Activated naive CD8-positive, alpha-beta T cell treated with anti-CD3 and anti-CD28 coated beads, Interleukin-2, amount 50 U/mL, for 24 hours (primary cell): ENCODE results near the gene CAT.
"Not testable (repeated sequence)": the region's sequence is repeated elsewhere in the genome, so short reads cannot be mapped to it uniquely, and the experiment has no call there.

Experiments
- ATAC-seq: fragments of 150-1000 bp; cut with Tn5 transposase; one replicate; pipeline ENCODE4 v1.10.0; 2021
- DNase-seq: peaks from one replicate; pipeline ENCODE4 v3.0.0; 2021
- H3K27ac Mint-ChIP-seq: one replicate; pipeline ENCODE4 v1.8.0; 2021; ENCODE audit warnings: mild to moderate bottlenecking, mixed read lengths
- H3K27me3 Mint-ChIP-seq: one replicate; pipeline ENCODE4 v1.8.0; 2021; ENCODE audit warnings: mixed read lengths
- H3K36me3 Mint-ChIP-seq: one replicate; pipeline ENCODE4 v1.8.0; 2021; ENCODE audit warnings: low read depth, mixed read lengths
- H3K4me1 Mint-ChIP-seq: one replicate; pipeline ENCODE4 v1.8.0; 2021; ENCODE audit warnings: mixed read lengths
- H3K4me3 Mint-ChIP-seq: one replicate; pipeline ENCODE4 v1.8.0; 2021; ENCODE audit warnings: mild to moderate bottlenecking, moderate library complexity, mixed read lengths
- H3K9me3 Mint-ChIP-seq: one replicate; pipeline ENCODE4 v1.8.0; 2021; ENCODE audit warnings: mixed read lengths

Gene CAT

GRCh38 chr11:34413263-34413662, 25.5 kb upstream of the CAT start:
- peaks cover 6% of the 10 kb centered on the region for H3K36me3 Mint-ChIP-seq
- DNase-seq: no peak
- peaks cover 20% of the 10 kb centered on the region for H3K27me3 Mint-ChIP-seq
- no peak overlapping the region for H3K27ac Mint-ChIP-seq
- no peaks in the 10 kb centered on the region for H3K4me1 Mint-ChIP-seq
- peaks cover 23% of the 10 kb centered on the region for H3K9me3 Mint-ChIP-seq
- no peak for ATAC-seq
- H3K4me3 Mint-ChIP-seq: no peak overlapping the region

- Mint-ChIP-seq H3K27ac (no peak overlapping the region), H3K4me1 (no peaks in the 10 kb centered on the region), H3K36me3 (peaks cover 6% of the 10 kb centered on the region), H3K9me3 (peaks cover 23% of the 10 kb centered on the region), H3K27me3 (peaks cover 14% of the 10 kb centered on the region), H3K4me3 (no peak overlapping the region)
- ATAC-seq (no peak), DNase-seq (no peak)
These were observed 23.2 kb upstream of the CAT start for GRCh38 chr11:34415538-34415937.

DNA sequence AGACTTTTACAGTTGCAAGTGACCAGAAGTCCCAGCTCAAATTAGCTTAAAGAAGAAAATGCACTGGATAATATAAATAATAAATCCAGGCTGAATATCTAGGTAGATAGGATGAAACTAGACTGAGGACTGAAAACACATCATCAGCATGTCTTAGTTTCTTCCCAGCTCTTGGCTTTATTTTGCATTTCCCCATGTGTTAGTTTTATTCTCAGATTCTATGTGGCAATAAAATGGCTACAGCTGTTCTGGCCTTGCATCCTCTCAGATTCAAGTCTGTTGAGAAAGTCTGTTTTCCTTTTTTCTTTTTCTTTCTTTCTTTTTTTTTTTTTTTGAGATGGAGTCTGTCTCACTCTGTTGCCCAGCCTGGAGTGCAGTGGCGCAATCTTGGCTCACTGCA, 22.6 kb upstream of the CAT start:
- Mint-ChIP-seq H3K27me3 (peaks cover 11% of the 10 kb centered on the region), H3K4me3 (no peak overlapping the region)
- no peak for ATAC-seq

GRCh38 chr11:34416766-34417165, 22.0 kb upstream of the CAT start:
- ATAC-seq (no peak), DNase-seq (no peak)
- Mint-ChIP-seq H3K27ac (no peak overlapping the region), H3K36me3 (peaks cover 4% of the 10 kb centered on the region), H3K27me3 (peaks cover 11% of the 10 kb centered on the region), H3K9me3 (peaks cover 23% of the 10 kb centered on the region), H3K4me3 (no peak overlapping the region), H3K4me1 (no peaks in the 10 kb centered on the region)

More for the DNA sequence above, 22.6 kb upstream of the CAT start:
- H3K27ac Mint-ChIP-seq: no peak overlapping the region
- peaks cover 23% of the 10 kb centered on the region for H3K9me3 Mint-ChIP-seq
- DNase-seq: no peak
- peaks cover 4% of the 10 kb centered on the region for H3K36me3 Mint-ChIP-seq
- H3K4me1 Mint-ChIP-seq: no peaks in the 10 kb centered on the region

DNA sequence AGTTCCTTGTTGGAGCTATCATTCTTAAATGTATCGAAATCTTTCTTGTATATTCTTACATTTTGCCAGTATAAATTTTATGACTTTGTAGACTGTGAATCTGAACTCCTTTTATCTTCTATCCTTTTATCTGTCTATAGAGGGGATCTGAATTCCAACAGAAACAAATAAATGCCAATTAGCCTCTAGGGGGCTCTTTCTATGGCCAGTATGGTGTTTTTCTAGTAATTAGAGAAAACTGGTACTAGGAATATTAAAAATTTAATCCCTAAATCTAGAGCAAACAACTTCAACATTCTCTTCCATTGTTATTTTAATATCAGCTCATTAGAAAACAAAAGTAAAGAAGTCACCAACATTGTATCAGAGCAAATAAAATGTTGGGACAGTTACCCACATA, 21.5 kb upstream of the CAT start:
- ATAC-seq (no peak), DNase-seq (no peak)
- Mint-ChIP-seq H3K4me3 (no peak overlapping the region), H3K4me1 (no peaks in the 10 kb centered on the region), H3K36me3 (peaks cover 4% of the 10 kb centered on the region), H3K27ac (no peak overlapping the region), H3K27me3 (peaks cover 10% of the 10 kb centered on the region), H3K9me3 (peaks cover 23% of the 10 kb centered on the region)

GRCh38 chr11:34419158-34419557, 19.6 kb upstream of the CAT start:
- peaks cover 10% of the 10 kb centered on the region for H3K27me3 Mint-ChIP-seq
- H3K9me3 Mint-ChIP-seq: peaks cover 7% of the 10 kb centered on the region
- ATAC-seq: no peak
- no peaks in the 10 kb centered on the region for H3K36me3 Mint-ChIP-seq
- DNase-seq: no peak
- H3K27ac Mint-ChIP-seq: no peak overlapping the region
- H3K4me1 Mint-ChIP-seq: no peaks in the 10 kb centered on the region
- no peak overlapping the region for H3K4me3 Mint-ChIP-seq

- Mint-ChIP-seq H3K9me3 (no peaks in the 10 kb centered on the region), H3K36me3 (no peaks in the 10 kb centered on the region), H3K27me3 (peaks cover 9% of the 10 kb centered on the region), H3K4me1 (no peaks in the 10 kb centered on the region), H3K4me3 (no peak overlapping the region), H3K27ac (no peak overlapping the region)
- ATAC-seq (no peak), DNase-seq (no peak)
These were observed 15.4 kb upstream of the CAT start for GRCh38 chr11:34423300-34423699.

GRCh38 chr11:34424826-34425225, 13.9 kb upstream of the CAT start:
- not testable (repeated sequence) for H3K27ac Mint-ChIP-seq, ATAC-seq

GRCh38 chr11:34425360-34425759, 13.4 kb upstream of the CAT start:
- no peak for ATAC-seq
- Mint-ChIP-seq H3K27ac (no peak overlapping the region), H3K36me3 (no peaks in the 10 kb centered on the region), H3K9me3 (no peaks in the 10 kb centered on the region), H3K4me3 (no peak overlapping the region), H3K4me1 (peaks cover 3% of the 10 kb centered on the region), H3K27me3 (peaks cover 8% of the 10 kb centered on the region)
- no peak for DNase-seq

More at GRCh38 chr11:34424826-34425225, 13.9 kb upstream of the CAT start:
- not testable (repeated sequence) for H3K27me3 Mint-ChIP-seq, H3K4me1 Mint-ChIP-seq, H3K4me3 Mint-ChIP-seq, DNase-seq, H3K9me3 Mint-ChIP-seq, H3K36me3 Mint-ChIP-seq

DNA sequence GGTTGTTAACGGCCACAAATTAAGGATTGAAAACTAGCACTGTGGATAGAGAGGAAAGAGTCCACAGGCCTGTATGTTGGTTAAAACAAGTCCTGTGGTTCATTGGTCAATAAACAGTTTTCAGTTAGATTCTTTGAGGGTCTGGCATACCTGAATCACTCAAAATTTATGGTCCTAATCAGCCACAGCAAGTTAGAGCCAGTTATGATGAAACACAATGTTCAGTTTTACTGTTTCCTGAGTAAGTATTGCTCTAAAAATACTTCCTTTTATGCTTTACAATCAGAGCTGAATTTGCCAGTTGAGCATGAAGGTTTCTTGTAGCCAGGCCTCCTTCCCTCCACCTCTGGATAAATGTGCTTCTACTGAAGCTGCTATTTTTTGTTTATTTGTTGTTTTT, 12.9 kb upstream of the CAT start:
- DNase-seq (no peak), ATAC-seq (no peak)
- H3K27ac Mint-ChIP-seq: no peak overlapping the region
- H3K4me1 Mint-ChIP-seq: peaks cover 3% of the 10 kb centered on the region
- H3K36me3 Mint-ChIP-seq: no peaks in the 10 kb centered on the region
- H3K27me3 Mint-ChIP-seq: peaks cover 5% of the 10 kb centered on the region
- H3K4me3 Mint-ChIP-seq: no peak overlapping the region
- H3K9me3 Mint-ChIP-seq: no peaks in the 10 kb centered on the region

GRCh38 chr11:34426766-34427185, 12.0 kb upstream of the CAT start:
- no peak overlapping the region for H3K27ac Mint-ChIP-seq
- peaks cover 5% of the 10 kb centered on the region for H3K27me3 Mint-ChIP-seq
- DNase-seq: no peak

GRCh38 chr11:34427186-34427805, 11.4 kb upstream of the CAT start:
- Mint-ChIP-seq H3K36me3 (no peaks in the 10 kb centered on the region), H3K9me3 (no peaks in the 10 kb centered on the region), H3K4me1 (peaks cover 3% of the 10 kb centered on the region), H3K27me3 (peaks cover 8% of the 10 kb centered on the region), H3K27ac (no peak overlapping the region), H3K4me3 (no peak overlapping the region)
- ATAC-seq: no peak
- DNase-seq: no peak

More at GRCh38 chr11:34426766-34427185, 12.0 kb upstream of the CAT start:
- peaks cover 3% of the 10 kb centered on the region for H3K4me1 Mint-ChIP-seq
- no peaks in the 10 kb centered on the region for H3K36me3 Mint-ChIP-seq
- no peak overlapping the region for H3K4me3 Mint-ChIP-seq
- ATAC-seq: no peak
- H3K9me3 Mint-ChIP-seq: no peaks in the 10 kb centered on the region

DNA sequence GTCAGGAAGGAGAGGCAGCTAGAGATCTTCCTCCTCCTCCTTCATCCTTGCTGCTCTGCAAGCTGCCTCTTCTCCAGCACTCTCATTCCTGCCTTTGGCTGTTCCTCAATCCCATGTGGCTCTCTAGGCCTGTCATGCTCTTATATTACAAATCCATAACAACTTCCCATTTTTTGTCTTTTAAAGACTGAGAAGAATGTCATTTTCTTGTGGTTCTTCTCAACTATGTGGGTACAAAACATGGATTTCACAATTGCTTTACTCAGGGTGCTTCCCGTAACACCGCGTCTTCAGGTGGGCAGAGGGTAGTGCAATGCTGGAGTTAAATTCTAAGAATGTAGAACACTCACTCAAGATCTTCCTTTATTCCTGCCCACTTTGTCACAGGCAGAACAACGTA, 6.8 kb upstream of the CAT start:
- ATAC-seq (no peak), DNase-seq (no peak)
- Mint-ChIP-seq H3K36me3 (no peaks in the 10 kb centered on the region), H3K27me3 (peaks cover 6% of the 10 kb centered on the region), H3K27ac (no peak overlapping the region), H3K4me3 (no peak overlapping the region), H3K9me3 (no peaks in the 10 kb centered on the region), H3K4me1 (peaks cover 3% of the 10 kb centered on the region)

DNA sequence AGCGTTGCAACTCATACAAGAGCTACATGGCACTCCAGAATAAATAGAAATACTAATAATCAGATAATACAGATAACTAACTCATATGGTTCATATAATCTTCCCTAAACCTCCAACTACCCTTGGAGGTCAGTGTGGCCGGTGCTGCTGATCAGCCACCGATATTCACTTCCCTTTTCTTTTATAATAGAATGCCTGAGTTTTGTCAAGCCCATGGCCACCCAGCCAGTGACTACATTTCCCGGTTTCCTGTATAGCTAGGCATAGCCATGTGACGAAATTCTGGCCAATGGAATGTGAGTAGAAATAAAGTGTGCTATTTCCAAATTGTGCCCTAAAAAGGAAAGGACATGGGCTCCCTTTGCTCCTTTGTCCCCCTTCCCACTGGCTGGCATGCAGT, 5.9 kb upstream of the CAT start:
- Mint-ChIP-seq H3K27me3 (peaks cover 6% of the 10 kb centered on the region), H3K4me3 (no peak overlapping the region), H3K27ac (no peak overlapping the region), H3K36me3 (no peaks in the 10 kb centered on the region), H3K4me1 (peaks cover 7% of the 10 kb centered on the region), H3K9me3 (no peaks in the 10 kb centered on the region)
- ATAC-seq (no peak), DNase-seq (no peak)

- no peak for ATAC-seq
- no peak overlapping the region for H3K27ac Mint-ChIP-seq
- no peaks in the 10 kb centered on the region for H3K9me3 Mint-ChIP-seq
- DNase-seq: no peak
- no peak overlapping the region for H3K4me3 Mint-ChIP-seq
- no peaks in the 10 kb centered on the region for H3K36me3 Mint-ChIP-seq
- H3K4me1 Mint-ChIP-seq: peaks cover 8% of the 10 kb centered on the region
- peaks cover 6% of the 10 kb centered on the region for H3K27me3 Mint-ChIP-seq
These were observed 4.8 kb upstream of the CAT start for GRCh38 chr11:34433899-34434298.
